OCI-LY3 (cell line): Measurements from ENCODE around the gene EIF4E3.

ENCODE experiments used
- H2AFZ ChIP-seq: fragments of 200-600, 300-600 bp; shearing (Covaris generic); 2 replicates; pipeline ENCODE4 v1.6.0; 2014; ENCODE audit warnings: antibody characterized with exemption, low read depth, low read length
- H3K27ac ChIP-seq: fragments of 200-600, 300-600 bp; sonication (generic); 2 replicates; pipeline ENCODE4 v1.5.1; 2014; ENCODE audit warnings: mild to moderate bottlenecking, low read length, moderate library complexity, mixed read lengths
- H3K27me3 ChIP-seq: fragments of 200-600, 300-600 bp; sonication (generic); 2 replicates; pipeline ENCODE4 v1.6.1; 2014; ENCODE audit warnings: low read depth, low read length, mixed read lengths
- H3K36me3 ChIP-seq: fragments of 200-600, 300-600 bp; sonication (generic); replicated peaks from 2 replicates; pipeline ENCODE3; 2014; ENCODE audit warnings: low read depth, low read length, mixed read lengths
- H3K4me1 ChIP-seq: fragments of 300-600, 200-600 bp; sonication (generic); 2 replicates; pipeline ENCODE4 v1.6.1; 2014; ENCODE audit warnings: low read length, mixed read lengths
- H3K4me2 ChIP-seq: fragments of 200-600, 300-600 bp; sonication (generic); 2 replicates; pipeline ENCODE4 v1.6.1; 2014; ENCODE audit warnings: low read length, mixed read lengths
- H3K4me3 ChIP-seq: fragments of 300-600, 200-600 bp; sonication (generic); 2 replicates; pipeline ENCODE4 v1.5.1; 2014; ENCODE audit warnings: antibody characterized with exemption, mild to moderate bottlenecking, low read length, moderate library complexity
- H3K79me2 ChIP-seq: fragments of 300-600, 200-600 bp; shearing (Covaris generic); 2 replicates; pipeline ENCODE4 v1.6.1; 2014; ENCODE audit warnings: mild to moderate bottlenecking, low read length, mixed read lengths
- H3K9ac ChIP-seq: fragments of 300-600, 200-600 bp; shearing (Covaris generic); 2 replicates; pipeline ENCODE4 v1.6.0; 2014; ENCODE audit warnings: mild to moderate bottlenecking, low read length, moderate library complexity
- H3K9me3 ChIP-seq: fragments of 200-600, 300-600 bp; shearing (Covaris generic); 2 replicates; pipeline ENCODE4 v1.6.1; 2014; ENCODE audit warnings: low read length, mixed read lengths; ENCODE audit not compliant: insufficient read depth
- H4K20me1 ChIP-seq: fragments of 200-600, 300-600 bp; sonication (generic); 2 replicates; pipeline ENCODE4 v1.6.1; 2016; ENCODE audit warnings: low read length, mixed read lengths; ENCODE audit not compliant: insufficient read depth
- CTCF ChIP-seq: fragments of 200-600, 300-600 bp; sonication (generic); IDR thresholded peaks from 2 replicates; pipeline ENCODE4 v1.5.1; 2014; ENCODE audit warnings: antibody characterized with exemption, low read length, low read depth
- EZH2phosphoT487 ChIP-seq: fragments of 200-600 bp; shearing (Covaris generic); IDR thresholded peaks from 2 replicates; pipeline ENCODE4 v1.6.1; 2018; ENCODE audit warnings: antibody characterized with exemption, mixed run types, low read depth

Gene EIF4E3

GRCh38 chr3:71685686-71686085 lies 39.5 kb downstream of the EIF4E3 start:
- Histone ChIP-seq H3K4me3 (no peak overlapping the region), H3K9me3 (no peaks in the 10 kb centered on the region), H3K36me3 (no peaks in the 10 kb centered on the region), H4K20me1 (no peaks in the 10 kb centered on the region), H3K79me2 (no peaks in the 10 kb centered on the region), H3K27ac (no peak overlapping the region), H3K4me1 (peaks cover 3% of the 10 kb centered on the region), H3K4me2 (no peak overlapping the region), H3K9ac (no peak overlapping the region), H3K27me3 (peaks cover 69% of the 10 kb centered on the region), H2AFZ (no peak overlapping the region)
- TF ChIP-seq EZH2phosphoT487 = no peak
- no peak for TF ChIP-seq CTCF

DNA sequence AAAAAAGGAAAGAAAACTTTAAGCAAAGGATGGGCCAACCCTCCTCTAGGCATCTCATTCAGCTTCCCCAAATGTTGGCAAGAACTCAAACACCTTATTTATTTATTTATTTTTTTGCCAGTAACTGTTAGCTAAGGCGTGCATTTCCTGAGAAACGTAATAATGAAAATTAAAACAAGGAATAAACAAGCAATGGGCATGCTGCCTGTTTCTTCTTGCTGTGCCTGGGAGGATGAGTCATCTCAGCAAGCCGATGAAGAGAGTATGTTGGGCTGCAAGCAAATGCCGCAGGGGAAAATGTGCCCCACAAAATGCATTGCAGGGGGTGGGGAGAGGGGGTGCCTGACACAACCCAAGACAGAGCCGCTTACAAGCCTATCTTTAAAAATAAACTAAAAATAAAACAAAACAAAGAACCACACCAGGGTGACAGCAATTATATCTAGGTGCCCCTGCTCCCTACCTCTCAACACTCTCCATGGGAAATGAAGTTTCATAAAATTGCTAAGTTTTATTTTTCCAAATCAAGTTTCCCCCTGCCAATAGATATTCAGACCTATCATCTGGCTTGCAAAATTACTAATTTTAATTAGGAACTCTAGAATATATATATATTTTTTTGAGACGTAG lies 40.3 kb downstream of the EIF4E3 start:
- no peak for TF ChIP-seq CTCF
- no peak for TF ChIP-seq EZH2phosphoT487
- Histone ChIP-seq H3K79me2 (no peaks in the 10 kb centered on the region), H3K27me3 (peaks cover 69% of the 10 kb centered on the region), H3K4me2 (no peak overlapping the region), H3K27ac (no peak overlapping the region), H3K4me1 (peaks cover 3% of the 10 kb centered on the region), H3K36me3 (no peaks in the 10 kb centered on the region), H3K4me3 (no peak overlapping the region), H4K20me1 (no peaks in the 10 kb centered on the region), H3K9me3 (no peaks in the 10 kb centered on the region), H2AFZ (no peak overlapping the region), H3K9ac (no peak overlapping the region)

DNA sequence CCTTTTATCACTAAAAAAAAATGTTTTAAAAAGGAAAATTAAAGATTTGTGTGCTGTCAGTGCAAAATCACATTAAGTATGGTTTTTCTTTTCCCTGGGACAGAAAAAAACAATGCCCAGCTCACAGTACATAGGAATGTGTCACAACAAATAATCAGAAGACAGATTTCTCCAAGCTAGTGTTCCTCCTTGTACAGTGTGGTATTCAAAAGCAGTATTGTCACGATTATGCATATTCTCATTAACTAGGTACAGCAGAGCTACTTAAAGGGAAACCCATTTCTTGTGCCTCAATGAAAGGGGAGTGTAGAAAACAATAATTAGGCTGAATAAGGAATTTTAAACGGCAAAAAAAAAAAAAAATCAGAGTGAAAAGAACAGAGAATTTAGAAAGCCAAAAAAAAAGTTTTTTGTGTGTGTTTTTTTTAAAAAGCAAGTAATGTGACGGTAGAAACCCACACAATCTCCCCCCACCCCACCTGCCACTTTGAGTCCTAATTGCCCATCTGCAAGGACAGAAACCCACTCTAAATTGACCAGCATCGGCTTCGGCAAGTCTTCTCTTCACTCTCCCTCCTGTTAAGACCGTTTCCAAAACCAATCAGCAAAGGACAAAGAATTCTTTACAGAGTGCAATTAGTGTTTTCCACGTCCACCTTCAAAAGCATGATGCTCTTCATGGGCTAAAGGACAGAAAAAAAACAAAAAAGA lies 41.0 kb downstream of the EIF4E3 start:
- H4K20me1 ChIP-seq = no peaks in the 10 kb centered on the region
- peaks cover 3% of the 10 kb centered on the region for H3K4me1 ChIP-seq
- no peaks in the 10 kb centered on the region for H3K36me3 ChIP-seq
- no peaks in the 10 kb centered on the region for H3K79me2 ChIP-seq
- no peak overlapping the region for H3K4me3 ChIP-seq
- peaks cover 74% of the 10 kb centered on the region for H3K27me3 ChIP-seq
- H3K4me2 ChIP-seq = no peak overlapping the region
- H3K27ac ChIP-seq = no peak overlapping the region
- no peak overlapping the region for H3K9ac ChIP-seq
- TF ChIP-seq EZH2phosphoT487 (no peak), CTCF (no peak)
- no peak overlapping the region for H2AFZ ChIP-seq
- no peaks in the 10 kb centered on the region for H3K9me3 ChIP-seq

GRCh38 chr3:71681224-71681668 lies 44.0 kb downstream of the EIF4E3 start:
- H3K27ac ChIP-seq = no peak overlapping the region

More at GRCh38 chr3:71681224-71681668, 44.0 kb downstream of the EIF4E3 start:
- peaks cover 84% of the 10 kb centered on the region for H3K27me3 ChIP-seq
- H3K4me1 ChIP-seq = peaks cover 3% of the 10 kb centered on the region
- H3K79me2 ChIP-seq = no peaks in the 10 kb centered on the region
- H3K36me3 ChIP-seq = no peaks in the 10 kb centered on the region
- no peaks in the 10 kb centered on the region for H4K20me1 ChIP-seq
- H2AFZ ChIP-seq = no peak overlapping the region
- TF ChIP-seq CTCF (peak; percentile 97), EZH2phosphoT487 (0 out of 2 replicates have a peak, but pooled peaks have one; percentile 18)
- peak overlapping the region; percentile 44 for H3K4me2 ChIP-seq
- no peaks in the 10 kb centered on the region for H3K9me3 ChIP-seq
- H3K9ac ChIP-seq = no peak overlapping the region
- peak overlapping the region; percentile 3; the same call in 1 of the 2 replicates for H3K4me3 ChIP-seq
